CD4-positive, alpha-beta T cell treated with Interleukin-12 subunit alpha and Interleukin-12 subunit beta, for 1 hour (primary cell): ENCODE data around the gene LDB2.
A peak's percentile ranks its signal among the peaks of the same experiment; 100 is the strongest.
"Not testable (repeated sequence)": the region's sequence is repeated elsewhere in the genome, so short reads cannot be mapped to it uniquely, and the experiment has no call there.

Source experiments
- DNase-seq: peaks from one replicate; pipeline ENCODE4 v3.0.0-alpha.2; 2020

The LDB2 gene

GRCh38 chr4:16897991-16898827 lies at the start of gene LDB2:
LDB2 (minus strand) TSS chr4:16898645.
- no peak for DNase-seq

DNA sequence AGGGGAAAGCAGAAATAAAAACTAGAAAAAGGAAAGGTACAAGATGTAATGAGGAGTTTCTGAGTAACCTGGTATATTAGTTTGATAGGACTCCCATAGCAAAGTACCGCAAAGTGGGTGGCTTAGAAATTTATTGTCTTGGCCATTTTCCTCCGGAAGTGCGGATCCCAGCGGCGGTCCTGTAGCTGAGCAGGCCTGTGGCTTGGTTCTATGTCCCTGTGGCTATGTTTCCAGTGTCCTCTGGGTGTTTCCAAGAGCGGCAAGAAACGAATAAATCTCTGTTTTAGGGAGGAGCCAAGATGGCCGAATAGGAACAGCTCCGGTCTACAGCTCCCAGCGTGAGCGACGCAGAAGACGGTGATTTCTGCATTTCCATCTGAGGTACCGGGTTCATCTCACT lies 44.0 kb upstream of the LDB2 start:
- DNase-seq = no peak

- DNase-seq = no peak
These were observed 40.7 kb upstream of the LDB2 start for GRCh38 chr4:16939178-16939577.

GRCh38 chr4:16938512-16939040 lies 40.1 kb upstream of the LDB2 start:
- DNase-seq = no peak

DNA sequence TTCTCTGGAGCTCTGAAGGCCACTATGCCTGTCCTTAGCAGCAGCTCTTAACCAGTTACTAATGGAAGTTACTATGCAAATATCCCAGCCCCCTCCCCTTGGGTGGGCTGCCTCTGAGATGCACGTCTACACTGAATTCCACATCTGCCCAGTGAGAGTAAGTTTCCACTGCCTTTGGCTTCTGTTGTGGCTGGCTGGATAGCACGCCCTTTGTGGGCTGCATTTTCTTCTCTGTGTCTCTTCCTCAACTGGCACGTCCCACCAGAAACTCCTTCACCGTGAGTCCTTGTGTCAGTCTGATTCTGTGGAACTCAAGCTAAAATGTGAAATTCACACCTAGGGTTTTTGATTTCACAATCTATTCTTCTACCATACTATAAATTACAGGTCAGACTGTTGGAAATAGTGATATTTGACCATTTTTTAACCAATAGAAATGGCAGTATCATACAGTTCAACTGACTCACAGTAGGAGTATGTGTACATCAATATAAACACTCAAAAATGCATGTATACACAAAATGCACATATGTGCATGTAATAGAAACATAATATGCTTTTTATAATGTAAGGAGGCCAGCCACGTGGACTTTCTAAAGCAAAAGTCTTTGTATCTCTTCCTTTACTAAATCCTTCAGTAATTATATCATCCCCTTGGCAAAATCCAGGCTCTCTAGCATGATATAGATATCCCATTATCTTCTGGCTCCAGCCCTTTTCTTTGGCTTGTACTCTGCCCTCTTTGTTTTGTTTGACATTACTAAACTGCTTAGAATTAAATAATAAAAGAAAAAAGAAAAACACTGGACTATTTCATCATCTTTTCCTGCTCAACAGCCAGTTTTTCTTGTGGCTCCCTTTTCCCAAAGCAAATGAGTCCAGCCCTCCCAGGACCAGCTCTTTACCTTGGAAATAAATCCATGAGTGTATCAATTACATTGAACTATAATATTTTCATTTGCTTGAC lies 33.2 kb upstream of the LDB2 start:
- DNase-seq = no peak

DNA sequence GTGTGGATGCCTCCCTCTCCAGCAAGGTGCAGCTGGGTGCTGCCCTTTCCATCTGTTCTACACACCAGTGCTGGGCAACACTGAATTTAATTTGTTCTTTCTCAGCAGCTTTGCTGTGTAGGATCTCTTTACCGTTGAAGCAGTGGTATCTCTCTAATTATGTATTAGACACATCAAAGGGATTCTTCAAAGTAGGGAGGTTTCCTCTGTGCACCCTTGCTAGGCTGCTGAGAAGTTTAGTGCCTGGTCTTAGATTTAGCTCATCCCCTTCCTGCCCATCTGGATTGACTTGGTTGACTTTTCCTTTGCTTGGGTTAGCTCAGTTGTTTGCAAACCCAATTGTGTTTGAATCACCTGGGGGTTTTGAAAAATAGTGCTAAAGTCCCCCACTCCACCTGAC lies 27.8 kb upstream of the LDB2 start:
- DNase-seq = no peak

DNA sequence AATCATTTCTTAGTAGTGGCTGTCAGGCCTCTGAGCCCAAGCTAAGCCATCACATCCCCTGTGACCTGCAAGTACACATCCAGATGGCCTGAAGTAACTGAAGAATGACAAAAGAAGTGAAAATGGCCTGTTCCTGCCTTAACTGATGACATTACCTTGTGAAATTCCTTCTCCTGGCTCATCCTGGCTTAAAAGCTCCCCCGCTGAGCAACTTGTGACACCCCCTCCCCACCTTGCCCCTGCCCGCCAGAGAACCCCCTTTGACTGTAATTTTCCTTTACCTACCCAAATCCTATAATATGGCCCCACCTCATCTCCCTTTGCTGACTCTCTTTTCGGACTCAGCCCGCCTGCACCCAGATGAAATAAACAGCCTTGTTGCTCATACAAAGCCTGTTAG lies 20.3 kb upstream of the LDB2 start:
- DNase-seq = not testable (repeated sequence)

GRCh38 chr4:16916719-16917337 lies 18.4 kb upstream of the LDB2 start:
- DNase-seq = peak; percentile 70

DNA sequence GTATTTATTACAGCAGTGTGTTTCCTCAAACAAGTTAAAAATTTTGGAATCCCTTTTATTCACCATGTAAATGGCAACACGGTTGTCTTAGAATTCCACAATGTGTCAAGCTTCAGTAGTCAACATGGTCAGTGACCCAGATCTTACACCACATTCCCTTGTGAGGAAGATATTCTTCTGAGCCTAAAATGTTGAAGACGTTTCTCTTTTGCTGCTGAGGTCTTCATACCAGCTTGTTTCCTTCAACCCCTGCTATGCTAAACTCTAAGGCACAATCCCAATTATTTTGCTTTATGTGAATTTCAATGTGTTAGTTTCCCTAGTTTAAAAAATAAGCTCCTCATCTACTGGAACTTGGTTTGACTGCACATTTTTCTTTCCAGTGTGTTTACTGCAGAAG lies 17.6 kb upstream of the LDB2 start:
- no peak for DNase-seq

DNA sequence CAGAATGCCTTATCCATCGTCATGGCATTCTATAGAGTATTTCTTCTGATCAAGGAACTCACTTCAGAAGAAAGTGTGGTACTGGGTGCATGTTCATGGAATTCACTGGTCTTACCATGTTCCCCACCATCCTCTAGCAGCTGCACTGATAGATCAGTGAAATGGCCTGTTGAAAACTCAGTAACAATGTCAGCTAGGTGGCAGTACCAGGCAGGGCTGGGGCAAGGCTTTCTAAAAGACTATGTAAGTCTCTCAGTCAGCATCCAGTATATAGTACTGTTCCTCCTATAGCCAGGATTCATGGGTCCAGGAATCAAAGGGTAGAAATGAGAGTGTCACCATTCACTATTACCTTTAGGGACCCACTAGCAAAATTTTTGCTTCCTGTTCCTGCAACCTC lies 15.8 kb upstream of the LDB2 start:
- no peak for DNase-seq

- DNase-seq = no peak
These were observed 14.5 kb upstream of the LDB2 start for GRCh38 chr4:16912896-16913295.

- no peak for DNase-seq
These were observed 10.8 kb upstream of the LDB2 start for GRCh38 chr4:16909281-16909680.

DNA sequence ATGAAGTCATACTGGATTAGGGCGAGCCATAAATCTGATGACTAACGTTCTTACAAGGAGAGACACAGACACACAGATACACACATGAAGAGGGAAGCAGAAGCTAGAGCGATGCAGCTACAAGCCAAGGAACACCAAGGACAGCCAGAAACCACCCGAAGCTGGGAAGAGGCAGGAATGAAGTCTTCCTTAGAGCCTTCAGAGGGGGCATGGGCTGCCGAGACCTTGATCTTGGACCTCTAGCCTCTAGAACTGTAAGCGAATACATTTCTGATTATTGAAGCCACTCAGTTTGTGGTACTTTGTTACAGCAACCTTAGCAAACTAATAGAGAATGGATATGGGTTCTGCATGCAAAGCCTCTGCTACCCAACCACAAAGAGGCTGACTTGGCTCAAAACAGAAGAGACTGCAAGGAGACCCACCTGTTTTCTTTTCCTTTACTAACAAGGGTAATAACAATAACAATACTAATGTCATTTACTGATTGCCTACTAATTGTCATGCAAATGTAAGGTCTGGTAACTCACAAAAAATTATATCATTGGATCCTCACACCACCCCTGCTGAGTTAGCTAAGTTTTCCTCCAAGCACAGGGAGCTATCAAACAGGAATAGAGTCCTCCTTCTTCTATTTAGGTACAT lies 10.1 kb upstream of the LDB2 start:
- no peak for DNase-seq

GRCh38 chr4:16900325-16900724 lies 1.9 kb upstream of the LDB2 start:
- DNase-seq = no peak

- DNase-seq = no peak
These were observed 1.3 kb downstream of the LDB2 start for GRCh38 chr4:16896881-16897750.

- no peak for DNase-seq
These were observed 4.0 kb downstream of the LDB2 start for GRCh38 chr4:16894406-16894805.

- DNase-seq = no peak
These were observed 5.2 kb downstream of the LDB2 start for GRCh38 chr4:16893141-16893651.

GRCh38 chr4:16890651-16891050 lies 7.8 kb downstream of the LDB2 start:
- DNase-seq = peak; percentile 3

DNA sequence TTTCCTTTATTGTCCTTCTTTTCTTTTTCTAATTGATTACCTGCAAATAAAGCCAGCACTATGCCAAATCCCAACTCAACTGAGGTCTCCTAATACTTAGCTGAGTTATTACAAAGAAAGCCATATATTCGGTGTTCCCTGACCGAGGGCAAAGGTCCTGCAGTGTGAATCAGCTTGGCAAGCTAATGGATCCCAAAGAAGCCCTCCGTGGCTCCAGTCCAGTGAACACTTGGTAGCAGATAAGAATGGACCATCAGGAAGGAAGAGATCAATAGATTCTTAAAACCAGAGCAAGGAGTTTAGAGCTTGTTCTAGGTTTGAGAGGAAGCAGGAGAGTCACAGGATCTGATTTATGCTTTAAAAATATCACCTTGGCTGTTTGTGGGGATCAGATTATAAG lies 8.5 kb downstream of the LDB2 start:
- DNase-seq = no peak

DNA sequence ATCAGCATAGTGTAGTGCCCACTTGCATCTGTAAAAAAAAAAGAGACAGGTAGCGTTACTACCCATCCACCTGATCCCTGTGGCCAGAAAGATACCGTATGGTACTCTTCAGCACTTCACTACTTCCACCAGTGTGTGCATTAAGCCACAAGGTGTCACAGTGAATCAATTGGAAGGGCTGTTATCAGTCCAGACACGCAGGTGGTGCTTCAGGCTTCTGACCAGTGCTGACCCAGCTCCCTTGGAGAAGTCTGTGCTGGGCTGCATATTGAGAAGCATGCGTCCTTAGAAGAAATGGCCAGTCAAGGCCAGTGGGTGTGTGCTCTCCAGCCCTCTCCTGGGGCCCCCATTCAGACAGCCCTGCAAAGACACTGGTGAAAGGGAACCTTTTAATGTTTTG lies 10.6 kb downstream of the LDB2 start:
- DNase-seq = no peak
